HFFc6 (cell line): ENCODE data around the gene PTCH1. TPM values are rescaled to one million over a fixed set of nuclear protein-coding genes. Genes with fewer than 3 reads are reported as not detected.

Experiments
- DNase-seq: peaks from one replicate; pipeline ENCODE4 v3.0.0-alpha.2; 2018
- H3K27ac Mint-ChIP-seq: 2 replicates; pipeline ENCODE4 v1.8.0; 2020; ENCODE audit warnings: mild to moderate bottlenecking, mixed read lengths
- H3K27me3 Mint-ChIP-seq: 2 replicates; pipeline ENCODE4 v1.8.0; 2021; ENCODE audit warnings: mild to moderate bottlenecking, moderate library complexity, mixed read lengths; ENCODE audit not compliant: insufficient read depth
- H3K36me3 Mint-ChIP-seq: 2 replicates; pipeline ENCODE4 v1.8.0; 2021; ENCODE audit warnings: low read depth, mixed read lengths
- H3K4me1 Mint-ChIP-seq: 2 replicates; pipeline ENCODE4 v1.8.0; 2020; ENCODE audit warnings: low read depth, mixed read lengths
- H3K4me3 Mint-ChIP-seq: 2 replicates; pipeline ENCODE4 v1.8.0; 2020; ENCODE audit warnings: mild to moderate bottlenecking, moderate library complexity, mixed read lengths
- H3K9me3 Mint-ChIP-seq: 2 replicates; pipeline ENCODE4 v1.8.0; 2020; ENCODE audit warnings: mild to moderate bottlenecking, mixed read lengths
- CTCF ChIP-seq: fragments of 200-600 bp; sonication (generic); IDR thresholded peaks from 2 replicates; pipeline ENCODE4 v1.5.0; 2021; ENCODE audit warnings: antibody characterized with exemption, mild to moderate bottlenecking
- total RNA-seq, 6 experiments: library from RNA; stranded (reverse); fragmentation: NEBNext Ultra II Directional; extraction: Animal tissue kit (Norgen Biotek cat#: 25700); gene quantifications; 2 replicates in 1 of 6; 3 replicates in 5 of 6; pipeline ENCODE4 v1.2.3, GENCODE V29; 2021

PTCH1 gene
- total RNA-seq, 6 experiments from 2014 or later = 6.6 to 9.3 (median 7.0) TPM

GRCh38 chr9:95495961-95496360 is 20.8 kb downstream of the PTCH1 start:
- H3K4me3 Mint-ChIP-seq = no peak overlapping the region
- peaks cover 15% of the 10 kb centered on the region for H3K4me1 Mint-ChIP-seq

GRCh38 chr9:95495529-95495928 is 21.2 kb downstream of the PTCH1 start:
- DNase-seq = no peak
- Mint-ChIP-seq H3K36me3 (no peaks in the 10 kb centered on the region), H3K27me3 (peaks cover 2% of the 10 kb centered on the region; the same call in 1 of the 2 replicates), H3K9me3 (no peaks in the 10 kb centered on the region), H3K27ac (no peak overlapping the region), H3K4me3 (no peak overlapping the region), H3K4me1 (peaks cover 15% of the 10 kb centered on the region)
- no peak for TF ChIP-seq CTCF

More at GRCh38 chr9:95495961-95496360, 20.8 kb downstream of the PTCH1 start:
- no peak for TF ChIP-seq CTCF
- no peak for DNase-seq
- H3K27me3 Mint-ChIP-seq = peaks cover 2% of the 10 kb centered on the region; the same call in 1 of the 2 replicates
- H3K27ac Mint-ChIP-seq = no peak overlapping the region
- no peaks in the 10 kb centered on the region for H3K36me3 Mint-ChIP-seq
- H3K9me3 Mint-ChIP-seq = no peaks in the 10 kb centered on the region

GRCh38 chr9:95494416-95495371 is 22.1 kb downstream of the PTCH1 start:
- H3K4me1 Mint-ChIP-seq = peaks cover 15% of the 10 kb centered on the region
- no peak overlapping the region for H3K27ac Mint-ChIP-seq
- no peaks in the 10 kb centered on the region for H3K36me3 Mint-ChIP-seq
- DNase-seq = no peak
- peaks cover 2% of the 10 kb centered on the region; the same call in 1 of the 2 replicates for H3K27me3 Mint-ChIP-seq
- TF ChIP-seq CTCF = no peak
- no peak overlapping the region for H3K4me3 Mint-ChIP-seq
- no peaks in the 10 kb centered on the region for H3K9me3 Mint-ChIP-seq

GRCh38 chr9:95494022-95494415 is 22.8 kb downstream of the PTCH1 start:
- Mint-ChIP-seq H3K27ac (no peak overlapping the region), H3K9me3 (no peaks in the 10 kb centered on the region), H3K36me3 (no peaks in the 10 kb centered on the region), H3K27me3 (peaks cover 3% of the 10 kb centered on the region), H3K4me1 (peaks cover 15% of the 10 kb centered on the region), H3K4me3 (no peak overlapping the region)
- DNase-seq = no peak
- no peak for TF ChIP-seq CTCF

- no peak overlapping the region for H3K4me3 Mint-ChIP-seq
- no peaks in the 10 kb centered on the region for H3K9me3 Mint-ChIP-seq
- DNase-seq = no peak
- no peak for TF ChIP-seq CTCF
- H3K27ac Mint-ChIP-seq = no peak overlapping the region
- peaks cover 2% of the 10 kb centered on the region for H3K27me3 Mint-ChIP-seq
- peaks cover 13% of the 10 kb centered on the region for H3K4me1 Mint-ChIP-seq
- H3K36me3 Mint-ChIP-seq = no peaks in the 10 kb centered on the region
These were observed 23.4 kb downstream of the PTCH1 start for GRCh38 chr9:95493402-95493801.
